Natural killer cell (primary cell): Measurements from ENCODE around the gene CYP2C19. TPM values are rescaled to one million over a fixed set of nuclear protein-coding genes. Genes with fewer than 3 reads are reported as not detected.

Source experiments
- ATAC-seq, 3 donors: fragments of 150-1000 bp in 2 of 3; fragments of 200-7000 bp in 1 of 3; cut with Tn5 transposase; 1 replicate in 1 of 3; 2 replicates in 2 of 3; pipeline ENCODE4 v1.10.0; 2021; ENCODE audit warnings: mild to moderate bottlenecking in 2 of 3, moderate library complexity in 2 of 3
- DNase-seq, 2 donors: peaks; one replicate each; pipeline versions ENCODE4 v3.0.0 to v3.0.0-alpha.2; 2013 to 2021; ENCODE audit warnings: mixed read lengths in 1 of 2
- H3K27ac ChIP-seq: one replicate; pipeline ENCODE4 v1.5.1; 2013; ENCODE audit warnings: mild to moderate bottlenecking, low read length
- H3K27me3 ChIP-seq: one replicate; pipeline ENCODE4 v1.6.1; 2013; ENCODE audit warnings: low read length; ENCODE audit not compliant: control insufficient read depth, insufficient read depth
- H3K36me3 ChIP-seq: one replicate; pipeline ENCODE4 v1.6.1; 2013; ENCODE audit warnings: low read length; ENCODE audit not compliant: control insufficient read depth, insufficient read depth
- H3K4me1 ChIP-seq: one replicate; pipeline ENCODE4 v1.6.1; 2013; ENCODE audit warnings: low read length; ENCODE audit not compliant: control insufficient read depth, insufficient read depth
- H3K4me3 ChIP-seq: one replicate; pipeline ENCODE4 v1.5.1; 2013; ENCODE audit warnings: low read length
- H3K9me3 ChIP-seq: one replicate; pipeline ENCODE4 v1.6.1; 2013; ENCODE audit warnings: low read length; ENCODE audit not compliant: control insufficient read depth, insufficient read depth
- H3K27ac Mint-ChIP-seq, 2 donors: one replicate each; pipeline ENCODE4 v1.8.0; 2022; ENCODE audit warnings: mild to moderate bottlenecking in 2 of 2, mixed read lengths in 2 of 2, moderate library complexity in 1 of 2
- H3K27me3 Mint-ChIP-seq, 2 donors: one replicate each; pipeline ENCODE4 v1.8.0; 2022; ENCODE audit warnings: low read depth in 2 of 2, mixed read lengths in 2 of 2
- H3K36me3 Mint-ChIP-seq: one replicate; pipeline ENCODE4 v1.8.0; 2022; ENCODE audit warnings: mixed read lengths
- H3K4me1 Mint-ChIP-seq, 2 donors: one replicate each; pipeline ENCODE4 v1.8.0; 2022; ENCODE audit warnings: mixed read lengths in 2 of 2
- H3K4me3 Mint-ChIP-seq: one replicate; pipeline ENCODE4 v1.8.0; 2022; ENCODE audit warnings: mild to moderate bottlenecking, moderate library complexity, mixed read lengths
- H3K9me3 Mint-ChIP-seq, 2 donors: one replicate each; pipeline ENCODE4 v1.8.0; 2022; ENCODE audit warnings: mixed read lengths in 2 of 2
- WGBS: methylation state at CpG from one replicate; pipeline ENCODE4 v1.1.7; 2013; ENCODE audit warnings: missing lambda C conversion rate; ENCODE audit not compliant: insufficient coverage; 5-methylcytosine and 5-hydroxymethylcytosine counted together
- intact Hi-C: fragments of 100-400 bp; cut with micrococcal nuclease; formaldehyde crosslinking; loops from one replicate; pipeline ENCODE4 v1.14.2; 2022
- total RNA-seq, 4 donors: library from RNA; stranded (reverse); fragments of 120-200 nt in 1 of 4; gene quantifications; one replicate each; pipeline versions ENCODE4 v1.2.3 to v1.2.4, GENCODE V29; 2013 to 2022
- TF ChIP-seq, protein P1 (sequence below): fragments of 200-600 bp; IDR thresholded peaks from one replicate; pipeline ENCODE4 v1.8.0; 2022; ENCODE audit warnings: antibody characterized with exemption

CYP2C19 gene
- total RNA-seq, 3 donors from 2014 or later (not counting 1 experiment from before 2014, with no cell fraction given) = not detected

DNA sequence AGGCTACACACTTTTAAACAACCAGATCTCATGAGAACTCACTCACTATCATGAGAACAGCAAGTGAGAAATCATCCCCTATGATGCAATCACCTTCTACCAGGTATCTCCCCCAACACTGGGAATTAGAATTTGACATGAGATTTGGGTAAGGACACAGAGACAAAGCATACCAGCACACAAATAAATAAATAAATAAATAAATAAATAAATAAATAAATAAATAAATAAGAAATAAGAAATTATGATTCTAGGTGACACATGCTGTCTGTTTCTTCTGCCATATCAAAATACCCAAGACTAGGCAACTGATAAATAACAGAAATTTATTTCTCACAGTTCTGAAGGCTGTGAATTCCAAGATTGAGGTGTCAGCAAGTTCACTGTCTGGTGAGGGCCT lies 88.8 kb downstream of the CYP2C19 start:
- Histone ChIP-seq H3K27me3 (no peaks in the 10 kb centered on the region), H3K36me3 (no peaks in the 10 kb centered on the region), H3K4me3 (no peak overlapping the region), H3K9me3 (no peaks in the 10 kb centered on the region), H3K27ac (no peak overlapping the region), H3K4me1 (no peaks in the 10 kb centered on the region)
- no peak overlapping the region for H3K4me3 Mint-ChIP-seq
- TF ChIP-seq, protein P1, sequence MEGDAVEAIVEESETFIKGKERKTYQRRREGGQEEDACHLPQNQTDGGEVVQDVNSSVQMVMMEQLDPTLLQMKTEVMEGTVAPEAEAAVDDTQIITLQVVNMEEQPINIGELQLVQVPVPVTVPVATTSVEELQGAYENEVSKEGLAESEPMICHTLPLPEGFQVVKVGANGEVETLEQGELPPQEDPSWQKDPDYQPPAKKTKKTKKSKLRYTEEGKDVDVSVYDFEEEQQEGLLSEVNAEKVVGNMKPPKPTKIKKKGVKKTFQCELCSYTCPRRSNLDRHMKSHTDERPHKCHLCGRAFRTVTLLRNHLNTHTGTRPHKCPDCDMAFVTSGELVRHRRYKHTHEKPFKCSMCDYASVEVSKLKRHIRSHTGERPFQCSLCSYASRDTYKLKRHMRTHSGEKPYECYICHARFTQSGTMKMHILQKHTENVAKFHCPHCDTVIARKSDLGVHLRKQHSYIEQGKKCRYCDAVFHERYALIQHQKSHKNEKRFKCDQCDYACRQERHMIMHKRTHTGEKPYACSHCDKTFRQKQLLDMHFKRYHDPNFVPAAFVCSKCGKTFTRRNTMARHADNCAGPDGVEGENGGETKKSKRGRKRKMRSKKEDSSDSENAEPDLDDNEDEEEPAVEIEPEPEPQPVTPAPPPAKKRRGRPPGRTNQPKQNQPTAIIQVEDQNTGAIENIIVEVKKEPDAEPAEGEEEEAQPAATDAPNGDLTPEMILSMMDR = no peak
- ATAC-seq (no peak), DNase-seq (no peak)
- H3K27me3 Mint-ChIP-seq = no peaks in the 10 kb centered on the region
- no peak overlapping the region for H3K27ac Mint-ChIP-seq
- H3K4me1 Mint-ChIP-seq = no peaks in the 10 kb centered on the region
- no peaks in the 10 kb centered on the region for H3K36me3 Mint-ChIP-seq
- intact Hi-C loops = no loop called here
- peaks cover 3 to 13% of the 10 kb centered on the region in 2 donors for H3K9me3 Mint-ChIP-seq

DNA sequence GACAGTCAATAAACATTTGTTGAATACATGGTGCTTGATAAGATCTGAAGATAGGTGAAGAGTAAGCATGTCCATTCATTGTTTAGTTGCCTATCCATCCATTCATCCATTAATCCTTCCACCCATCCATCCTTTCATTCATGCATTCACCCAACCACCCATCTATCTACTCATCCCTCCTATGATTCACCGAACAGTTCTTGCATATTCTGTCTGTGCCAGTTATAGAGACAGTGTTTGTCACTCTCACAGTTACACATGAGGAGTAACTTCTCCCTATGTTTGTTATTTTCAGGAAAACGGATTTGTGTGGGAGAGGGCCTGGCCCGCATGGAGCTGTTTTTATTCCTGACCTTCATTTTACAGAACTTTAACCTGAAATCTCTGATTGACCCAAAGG lies 90.0 kb downstream of the CYP2C19 start:
- no peak for ATAC-seq
- H3K4me1 Mint-ChIP-seq = no peaks in the 10 kb centered on the region
- intact Hi-C loops = no loop called here

DNA sequence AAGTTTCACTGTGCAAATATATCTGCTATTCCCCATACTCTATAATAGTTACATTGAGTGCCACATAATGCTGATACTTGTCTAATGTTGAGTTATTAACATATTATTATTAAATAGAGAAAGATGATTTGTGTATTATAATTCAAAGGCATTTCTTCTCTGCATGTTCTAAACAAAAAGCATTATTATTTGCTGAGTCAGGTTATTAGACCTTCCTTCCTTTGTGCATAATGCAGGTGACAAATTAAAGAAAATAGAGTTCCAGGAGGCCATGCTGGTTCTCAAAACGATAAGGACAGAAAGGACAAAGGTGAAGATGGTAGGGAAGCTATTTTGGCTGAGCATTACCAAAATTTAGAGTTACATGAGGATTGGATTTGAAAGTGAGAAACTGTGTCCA lies 90.6 kb downstream of the CYP2C19 start:
- DNase-seq (no peak), ATAC-seq (no peak)
- Mint-ChIP-seq H3K4me1 (no peaks in the 10 kb centered on the region), H3K4me3 (no peak overlapping the region), H3K27ac (no peak overlapping the region), H3K27me3 (no peaks in the 10 kb centered on the region), H3K9me3 (peaks cover 8 to 13% of the 10 kb centered on the region in 2 donors), H3K36me3 (no peaks in the 10 kb centered on the region)
- intact Hi-C loops = no loop called here
- peaks cover 1% of the 10 kb centered on the region for H3K9me3 ChIP-seq
- 67% methylated on average over 1 of the region's 1 CpG for WGBS
- H3K4me1 ChIP-seq = no peaks in the 10 kb centered on the region
- H3K36me3 ChIP-seq = no peaks in the 10 kb centered on the region
- no peak overlapping the region for H3K4me3 ChIP-seq
- H3K27ac ChIP-seq = no peak overlapping the region
- H3K27me3 ChIP-seq = no peaks in the 10 kb centered on the region
- TF ChIP-seq, protein P1 = no peak

More for the DNA sequence above, 90.0 kb downstream of the CYP2C19 start:
- no peak for DNase-seq
- Histone ChIP-seq H3K4me3 (no peak overlapping the region), H3K27me3 (no peaks in the 10 kb centered on the region), H3K36me3 (no peaks in the 10 kb centered on the region), H3K27ac (no peak overlapping the region), H3K9me3 (no peaks in the 10 kb centered on the region), H3K4me1 (no peaks in the 10 kb centered on the region)
- Mint-ChIP-seq H3K27ac (no peak overlapping the region), H3K9me3 (peaks cover 6 to 12% of the 10 kb centered on the region in 2 donors), H3K4me3 (no peak overlapping the region), H3K36me3 (no peaks in the 10 kb centered on the region), H3K27me3 (no peaks in the 10 kb centered on the region)
- WGBS = 81% methylated on average over 2 of the region's 3 CpGs
- TF ChIP-seq, protein P1 = no peak

DNA sequence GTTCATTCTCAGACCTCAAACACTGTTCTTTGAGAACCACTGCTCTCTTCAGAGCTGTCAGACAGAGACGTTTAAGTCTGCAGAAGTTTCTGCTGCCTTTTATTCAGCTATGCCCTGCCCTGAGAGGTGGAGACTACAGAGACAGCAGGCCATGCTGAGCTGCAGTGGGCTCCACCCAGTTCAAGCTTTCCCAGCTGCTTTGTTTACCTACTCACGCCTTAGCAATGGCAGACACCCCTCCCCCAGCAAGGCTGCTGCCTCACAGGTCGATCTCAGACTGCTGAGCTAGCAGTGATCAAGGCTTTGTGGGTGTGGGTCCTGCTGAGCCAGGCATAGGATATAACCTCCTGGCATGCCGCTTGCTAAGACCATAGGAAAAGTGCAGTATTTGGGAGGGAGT lies 95.5 kb downstream of the CYP2C19 start:
- peaks cover 3% of the 10 kb centered on the region for H3K9me3 ChIP-seq
- 73% methylated on average over 4 of the region's 4 CpGs for WGBS
- intact Hi-C loops = no loop called here
- Mint-ChIP-seq H3K9me3 (peaks cover 5 to 10% of the 10 kb centered on the region in 2 donors), H3K36me3 (no peaks in the 10 kb centered on the region), H3K27ac (no peak overlapping the region), H3K4me3 (no peak overlapping the region), H3K4me1 (no peaks in the 10 kb centered on the region), H3K27me3 (no peaks in the 10 kb centered on the region)
- no peak overlapping the region for H3K27ac ChIP-seq
- ATAC-seq (no peak), DNase-seq (no peak)
- TF ChIP-seq, protein P1 = no peak
- no peaks in the 10 kb centered on the region for H3K36me3 ChIP-seq
- no peak overlapping the region for H3K4me3 ChIP-seq
- no peaks in the 10 kb centered on the region for H3K4me1 ChIP-seq
- H3K27me3 ChIP-seq = no peaks in the 10 kb centered on the region
